GM10248 (cell line): ENCODE measurements around the gene SLC25A19.
A peak's percentile ranks its signal among the peaks of the same experiment; 100 is the strongest.
"Not testable (repeated sequence)": the region's sequence is repeated elsewhere in the genome, so short reads cannot be mapped to it uniquely, and the experiment has no call there.

ENCODE experiments used
- CTCF ChIA-PET: fragments of 300-600 bp; sonication (Branson Sonifier 250); formaldehyde crosslinking; extraction: SDS; loops from one replicate; lab custom pipeline; 2021; ENCODE audit warnings: antibody characterized with exemption; lab: Yijun Ruan, JAX
- POLR2A ChIA-PET: fragments of 350-650 bp; sonication (Branson Sonifier 250); formaldehyde crosslinking; extraction: SDS; loops from one replicate; lab custom pipeline; 2020; ENCODE audit warnings: antibody characterized with exemption; lab: Yijun Ruan, JAX
- DNase-seq: peaks from one replicate; pipeline ENCODE4 v3.0.0; 2012; ENCODE audit errors: extremely low spot score
- TF ChIP-seq, protein P1 (sequence below): IDR thresholded peaks from 2 replicates; pipeline ENCODE4 v1.5.1; 2012; ENCODE audit warnings: mild to moderate bottlenecking, low read depth; ENCODE audit errors: extremely low read depth, missing control alignments, control extremely low read depth

The SLC25A19 gene

DNA sequence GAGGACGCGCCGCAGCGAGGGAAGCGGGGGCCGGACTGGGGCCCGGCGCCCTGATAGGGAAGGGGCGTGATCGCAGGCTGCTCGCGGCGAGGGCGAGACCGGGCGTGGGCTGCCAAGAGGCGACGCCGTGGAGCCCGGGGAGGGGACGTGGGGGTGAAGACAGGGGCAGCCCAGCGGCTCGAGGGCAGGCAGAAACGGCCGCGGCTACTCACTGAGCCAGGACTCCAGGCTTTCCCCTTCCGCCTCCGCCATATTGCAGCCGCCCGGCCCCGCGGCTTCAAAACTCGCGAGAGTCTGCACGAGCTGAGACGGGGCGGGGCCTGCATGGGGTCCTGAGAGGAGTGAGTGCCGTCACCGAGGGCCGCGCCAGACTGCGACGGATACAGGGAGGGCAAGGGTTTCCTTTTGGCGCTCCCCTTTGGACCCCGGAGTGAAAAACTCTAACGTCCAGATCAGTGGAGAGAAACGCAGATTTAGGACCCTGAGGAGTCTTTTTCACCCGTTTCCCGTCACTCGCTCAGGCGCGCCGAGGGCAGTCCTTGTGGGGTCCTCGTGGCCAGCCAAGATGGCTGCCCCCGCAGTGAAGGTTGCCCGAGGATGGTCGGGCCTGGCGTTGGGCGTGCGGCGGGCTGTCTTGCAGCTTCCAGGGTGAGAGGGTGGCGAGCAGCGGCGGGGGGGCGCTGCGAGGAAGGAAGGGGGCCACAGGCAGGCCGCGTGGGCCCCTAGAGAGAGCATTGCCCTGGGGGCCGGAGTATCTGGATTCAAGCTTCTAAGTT, 27.7 kb downstream of the SLC25A19 start, which contains the start of the genes GGA3 and MRPS7:
TSS of gene GGA3 (minus strand) at position 271 of the 776 bp plus-strand sequence. CDS start at position 252, 19 bp downstream.
TSS of gene MRPS7 (plus strand) at position 544 of the 776 bp plus-strand sequence. CDS start at position 566, 22 bp downstream.
- POLR2A ChIA-PET, result interaction anchor here (0.8 to 3.0 kb wide), 8 partner anchors 8 to 148 kb away, joined by 3 to 27 read pairs (median 4); partner anchors contain the start of genes GRB2, MIF4GD and SLC25A19
- peak; percentile 95 for DNase-seq
- CTCF ChIA-PET, result interaction anchor here (1.0 to 4.8 kb wide), 14 partner anchors 9 to 153 kb away, joined by 3 to 87 read pairs (median 4); partner anchors contain the start of genes MIF4GD, NT5C and SLC25A19
- TF ChIP-seq, protein P1, sequence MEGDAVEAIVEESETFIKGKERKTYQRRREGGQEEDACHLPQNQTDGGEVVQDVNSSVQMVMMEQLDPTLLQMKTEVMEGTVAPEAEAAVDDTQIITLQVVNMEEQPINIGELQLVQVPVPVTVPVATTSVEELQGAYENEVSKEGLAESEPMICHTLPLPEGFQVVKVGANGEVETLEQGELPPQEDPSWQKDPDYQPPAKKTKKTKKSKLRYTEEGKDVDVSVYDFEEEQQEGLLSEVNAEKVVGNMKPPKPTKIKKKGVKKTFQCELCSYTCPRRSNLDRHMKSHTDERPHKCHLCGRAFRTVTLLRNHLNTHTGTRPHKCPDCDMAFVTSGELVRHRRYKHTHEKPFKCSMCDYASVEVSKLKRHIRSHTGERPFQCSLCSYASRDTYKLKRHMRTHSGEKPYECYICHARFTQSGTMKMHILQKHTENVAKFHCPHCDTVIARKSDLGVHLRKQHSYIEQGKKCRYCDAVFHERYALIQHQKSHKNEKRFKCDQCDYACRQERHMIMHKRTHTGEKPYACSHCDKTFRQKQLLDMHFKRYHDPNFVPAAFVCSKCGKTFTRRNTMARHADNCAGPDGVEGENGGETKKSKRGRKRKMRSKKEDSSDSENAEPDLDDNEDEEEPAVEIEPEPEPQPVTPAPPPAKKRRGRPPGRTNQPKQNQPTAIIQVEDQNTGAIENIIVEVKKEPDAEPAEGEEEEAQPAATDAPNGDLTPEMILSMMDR, result no peak

DNA sequence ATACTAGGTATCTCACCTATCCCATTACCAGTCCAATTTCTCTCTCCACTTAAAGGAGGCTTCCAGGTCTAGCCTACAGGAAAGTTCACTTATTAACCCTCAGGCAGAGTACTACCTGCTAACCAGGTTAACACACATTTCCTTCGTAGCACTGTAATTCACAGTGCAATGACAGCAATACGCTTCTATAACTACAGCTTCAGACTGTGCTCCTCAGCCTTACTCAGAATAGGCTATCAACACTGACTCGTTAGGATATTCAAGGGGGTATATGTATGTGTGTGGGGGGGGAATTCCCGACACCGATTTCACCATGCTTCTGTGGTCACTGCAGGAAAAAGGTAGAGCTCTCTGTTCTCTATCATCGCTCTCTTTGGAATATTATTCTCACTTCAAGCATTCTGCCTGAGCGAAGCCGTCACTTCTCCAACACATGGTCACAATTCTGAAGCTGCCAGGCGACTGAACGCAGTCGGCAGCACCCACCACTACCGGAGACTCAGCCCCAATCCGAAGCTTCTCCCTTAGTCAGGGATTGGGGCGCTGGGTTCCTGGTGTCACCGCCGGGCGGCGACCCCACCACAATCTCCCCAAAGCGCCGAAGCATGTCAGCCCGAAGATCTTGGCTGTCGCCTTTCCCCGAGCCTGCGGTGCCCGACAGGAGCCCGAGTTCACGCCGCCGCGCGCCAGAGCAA, 28.4 kb downstream of the SLC25A19 start:
- TF ChIP-seq, protein P1, result no peak
- ChIA-PET POLR2A (interaction anchor here (0.5 to 3.0 kb wide), 8 partner anchors 9 to 720 kb away, joined by 3 to 27 read pairs (median 4); partner anchors contain the start of genes GRB2, MIF4GD and SLC25A19), CTCF (interaction anchor here (1.1 to 4.8 kb wide), 11 partner anchors 10 to 180 kb away, joined by 3 to 87 read pairs (median 6); partner anchors contain the start of genes MIF4GD and SLC25A19)
- DNase-seq, result no peak

DNA sequence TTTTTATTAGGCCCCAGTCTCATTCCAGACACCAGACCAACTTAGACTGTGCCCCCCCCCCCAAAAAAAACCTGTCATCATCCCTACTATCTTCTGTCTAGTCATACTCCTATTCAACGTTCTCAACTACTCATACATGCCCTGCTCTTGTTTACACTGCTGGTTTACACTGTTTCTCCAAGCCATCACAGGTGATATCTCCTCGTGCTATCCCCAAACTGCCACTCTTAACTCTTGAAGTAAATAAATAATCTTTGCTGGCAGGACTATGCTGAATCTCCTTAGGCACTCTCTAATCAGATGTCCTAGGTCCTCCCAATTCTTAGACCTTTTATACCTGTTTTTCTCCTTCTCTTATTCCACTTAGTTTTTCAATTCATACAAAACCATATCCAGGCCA, 32.0 kb downstream of the SLC25A19 start:
- DNase-seq, POLR2A ChIA-PET, CTCF ChIA-PET: not testable (repeated sequence)

DNA sequence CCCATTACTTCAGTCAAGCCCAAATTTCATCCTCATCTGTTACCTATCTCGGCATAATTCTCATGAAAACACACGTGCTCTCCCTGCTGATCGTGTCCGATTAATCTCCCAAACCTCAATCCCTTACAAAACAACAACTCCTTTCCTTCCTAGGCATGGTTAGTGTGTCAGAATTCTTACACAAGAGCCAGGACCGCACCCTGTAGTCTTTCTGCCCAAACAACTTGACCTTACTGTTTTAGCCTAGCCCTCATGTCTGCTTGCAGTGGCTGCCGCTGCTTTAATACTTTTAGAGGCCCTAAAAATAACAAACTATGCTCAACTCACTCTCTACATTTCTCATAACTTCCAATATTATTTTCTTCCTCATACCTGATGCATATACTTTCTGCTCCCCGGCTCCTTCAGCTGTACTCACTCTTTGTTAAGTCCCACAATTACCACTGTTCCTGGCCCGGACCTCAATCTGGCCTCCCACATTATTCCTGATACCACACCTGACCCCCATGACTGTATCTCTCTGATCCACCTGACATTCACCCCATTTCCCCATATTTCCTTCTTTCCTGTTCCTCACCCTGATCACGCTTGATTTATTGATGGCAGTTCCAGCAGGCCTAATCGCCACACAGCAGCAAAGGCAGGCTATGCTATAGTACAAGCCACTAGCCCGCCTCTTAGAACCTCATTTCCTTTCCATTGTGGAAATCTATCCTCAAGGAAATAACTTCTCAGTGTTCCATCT, 33.1 kb downstream of the SLC25A19 start:
- CTCF ChIA-PET, DNase-seq, POLR2A ChIA-PET: not testable (repeated sequence)

DNA sequence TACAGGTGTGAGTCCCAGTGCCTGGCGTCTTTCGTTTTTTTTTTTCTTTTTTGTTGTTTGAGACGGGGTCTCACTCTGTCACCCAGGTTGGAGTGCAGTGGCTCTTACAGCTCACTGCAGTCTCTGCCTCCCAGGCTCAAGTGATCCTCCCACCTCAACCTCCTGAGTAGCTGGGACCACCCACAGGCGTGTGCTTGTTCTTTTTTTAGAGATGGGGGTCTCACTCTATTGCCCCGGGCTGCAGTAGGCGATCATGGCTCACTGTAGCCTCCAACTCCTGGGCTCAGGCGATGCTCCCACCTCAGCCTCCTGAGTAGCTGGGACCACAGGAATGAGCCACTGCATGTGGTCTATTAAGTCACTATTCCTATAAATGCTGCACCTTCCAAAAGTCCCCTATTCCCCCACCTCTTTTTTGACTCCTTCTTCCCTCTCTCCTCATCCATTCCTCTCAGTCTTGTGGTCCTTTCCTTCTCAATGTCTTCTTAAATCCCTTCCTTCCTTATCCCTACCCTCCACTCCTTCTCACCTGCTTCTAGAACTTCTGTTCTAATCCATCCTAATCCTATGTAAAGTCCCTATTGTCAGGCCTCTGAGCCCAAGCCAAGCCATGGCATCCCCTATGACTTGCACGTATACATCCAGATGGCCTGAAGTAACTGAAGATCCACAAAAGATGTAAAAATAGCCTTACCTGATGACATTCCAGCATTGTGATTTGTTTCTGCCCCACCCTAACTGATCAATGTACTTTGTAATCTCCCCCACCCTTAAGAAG, 37.0 kb downstream of the SLC25A19 start:
- POLR2A ChIA-PET, result interaction anchor here (0.6 to 0.7 kb wide), 3 partner anchors 9 to 1476 kb away, joined by 3 read pairs; partner anchors contain the start of gene MIF4GD
- CTCF ChIA-PET, result interaction anchor here (0.8 to 5.2 kb wide), 6 partner anchors 9 to 291 kb away, joined by 3 to 32 read pairs (median 4); partner anchors contain the start of genes GGA3, MIF4GD and MRPS7
- no peak for DNase-seq
- TF ChIP-seq, protein P1, result no peak

DNA sequence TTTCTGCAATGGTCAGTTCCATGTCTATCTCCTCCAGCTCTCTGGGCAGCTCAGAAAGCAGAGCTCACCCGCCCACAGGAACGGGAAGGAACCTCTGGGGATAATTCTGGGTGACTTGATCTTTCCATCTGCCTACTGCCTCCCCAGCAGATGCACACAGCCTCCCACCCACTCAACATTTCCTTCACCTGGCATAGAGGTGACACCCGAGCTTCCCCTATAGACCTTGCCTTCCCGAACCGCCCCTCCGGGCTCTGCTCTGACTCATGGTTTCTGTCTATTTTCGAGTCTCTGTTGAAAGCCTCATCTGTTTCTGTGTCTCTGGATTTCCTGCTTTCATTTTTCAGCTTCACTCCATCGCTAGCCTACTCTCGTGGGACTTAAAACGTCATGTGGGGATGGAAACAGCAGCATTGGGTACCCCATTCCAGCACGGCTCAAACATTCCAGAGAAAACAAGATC, 39.2 kb downstream of the SLC25A19 start:
- peak; percentile 82 for DNase-seq
- ChIA-PET POLR2A (interaction anchor here (0.6 to 3.0 kb wide), 4 partner anchors 11 to 151 kb away, joined by 4 to 27 read pairs (median 6); partner anchors contain the start of genes GGA3, MIF4GD, MRPS7 and SLC25A19), CTCF (interaction anchor here (0.7 to 5.2 kb wide), 11 partner anchors 8 to 288 kb away, joined by 3 to 32 read pairs (median 3); partner anchors contain the start of genes GGA3, MIF4GD, MRPS7 and SLC25A19)
- TF ChIP-seq, protein P1, result no peak
